Neural progenitor cell (in vitro differentiated cells): ENCODE results near the gene RPL22. TPM values are rescaled to one million over a fixed set of nuclear protein-coding genes. Genes with fewer than 3 reads are reported as not detected.

ENCODE experiments used
- DNase-seq: peaks from one replicate; pipeline ENCODE4 v3.0.0-alpha.2; 2016; ENCODE audit warnings: low spot score
- H2AFZ ChIP-seq: fragments of 200-600 bp; sonication (generic); replicated peaks from 2 replicates; pipeline ENCODE4 v1.6.1; 2016; ENCODE audit warnings: antibody characterized with exemption
- H3F3A ChIP-seq: fragments of 200-600 bp; sonication (generic); 2 replicates; pipeline ENCODE4 v1.6.1; 2016; ENCODE audit warnings: antibody characterized with exemption, low read depth
- H3K27ac ChIP-seq: fragments of 200-600 bp; sonication (generic); 2 replicates; pipeline ENCODE4 v1.5.1; 2016; ENCODE audit warnings: mild to moderate bottlenecking
- H3K27me3 ChIP-seq: fragments of 200-600 bp; sonication (generic); 2 replicates; pipeline ENCODE4 v1.6.1; 2016; ENCODE audit warnings: mild to moderate bottlenecking, moderate library complexity
- H3K36me3 ChIP-seq: fragments of 200-600 bp; sonication (generic); 2 replicates; pipeline ENCODE4 v1.5.1; 2016
- H3K4me1 ChIP-seq: fragments of 200-600 bp; sonication (generic); 2 replicates; pipeline ENCODE4 v1.6.1; 2016; ENCODE audit warnings: mixed run types
- H3K4me2 ChIP-seq: fragments of 200-600 bp; sonication (generic); 2 replicates; pipeline ENCODE4 v1.6.1; 2016
- H3K4me3 ChIP-seq: fragments of 200-600 bp; sonication (generic); 2 replicates; pipeline ENCODE4 v1.5.1; 2016
- H3K79me2 ChIP-seq: fragments of 200-600 bp; sonication (generic); 2 replicates; pipeline ENCODE4 v1.6.1; 2016; ENCODE audit warnings: low read depth
- H3K9ac ChIP-seq: fragments of 200-600 bp; sonication (generic); 2 replicates; pipeline ENCODE4 v1.6.1; 2016
- H3K9me3 ChIP-seq: fragments of 200-600 bp; sonication (generic); 2 replicates; pipeline ENCODE4 v1.5.1; 2016; ENCODE audit warnings: low read depth
- H4K20me1 ChIP-seq: fragments of 200-600 bp; sonication (generic); 2 replicates; pipeline ENCODE4 v1.6.1; 2016; ENCODE audit warnings: low read depth
- H3K27ac Mint-ChIP-seq: 3 replicates; pipeline ENCODE4 v1.8.0; 2021; ENCODE audit warnings: mixed read lengths
- H3K27me3 Mint-ChIP-seq: 2 replicates; pipeline ENCODE4 v1.8.0; 2022; ENCODE audit warnings: low read depth, mild to moderate bottlenecking, inconsistent platforms, moderate library complexity, mixed read lengths; ENCODE audit not compliant: insufficient read depth
- H3K36me3 Mint-ChIP-seq: 3 replicates; pipeline ENCODE4 v1.8.0; 2021; ENCODE audit warnings: mixed read lengths
- H3K4me1 Mint-ChIP-seq: 3 replicates; pipeline ENCODE4 v1.8.0; 2021; ENCODE audit warnings: mixed read lengths
- H3K4me3 Mint-ChIP-seq: 3 replicates; pipeline ENCODE4 v1.8.0; 2021; ENCODE audit warnings: mild to moderate bottlenecking, moderate library complexity, mixed read lengths
- H3K9me3 Mint-ChIP-seq: 3 replicates; pipeline ENCODE4 v1.8.0; 2020; ENCODE audit warnings: mixed read lengths
- CTCF ChIP-seq: fragments of 200-600 bp; sonication (generic); IDR thresholded peaks from 2 replicates; pipeline ENCODE4 v1.5.1; 2017; ENCODE audit warnings: antibody characterized with exemption, mild to moderate bottlenecking
- EZH2 ChIP-seq: fragments of 200-600 bp; sonication (generic); IDR thresholded peaks from 2 replicates; pipeline ENCODE4 v1.6.1; 2017; ENCODE audit warnings: antibody characterized with exemption, mild to moderate bottlenecking, moderate library complexity
- EZH2phosphoT487 ChIP-seq: fragments of 200-600 bp; sonication (generic); IDR thresholded peaks from 2 replicates; pipeline ENCODE4 v1.6.1; 2017; ENCODE audit warnings: antibody characterized with exemption
- total RNA-seq: library from RNA; depleted of rRNA; stranded (reverse); fragments of >200 nt; gene quantifications from 2 replicates; pipeline ENCODE4 v1.2.3, GENCODE V29; 2015; ENCODE audit warnings: low replicate concordance

RPL22 gene
- total RNA-seq, 1 donor from 2014 or later: 410 TPM

GRCh38 chr1:6136516-6137220, 62.7 kb downstream of the RPL22 start:
- no peaks in the 10 kb centered on the region for H3K4me1 Mint-ChIP-seq

More at GRCh38 chr1:6136516-6137220, 62.7 kb downstream of the RPL22 start:
- Mint-ChIP-seq H3K36me3 (no peaks in the 10 kb centered on the region), H3K4me3 (no peak overlapping the region), H3K9me3 (peaks cover 10% of the 10 kb centered on the region), H3K27ac (no peak overlapping the region), H3K27me3 (peaks cover 4% of the 10 kb centered on the region)
- Histone ChIP-seq H4K20me1 (no peaks in the 10 kb centered on the region), H3K4me1 (no peaks in the 10 kb centered on the region), H3K27ac (no peak overlapping the region), H3K27me3 (no peaks in the 10 kb centered on the region), H3K9me3 (no peaks in the 10 kb centered on the region), H3K9ac (no peak overlapping the region), H3K4me3 (no peak overlapping the region), H2AFZ (no peak overlapping the region), H3K79me2 (no peaks in the 10 kb centered on the region), H3K4me2 (no peak overlapping the region), H3F3A (no peaks in the 10 kb centered on the region), H3K36me3 (no peaks in the 10 kb centered on the region)
- TF ChIP-seq EZH2phosphoT487 (no peak), CTCF (no peak), EZH2 (no peak)
- DNase-seq: no peak

Other genes starting within 250 kb of the RPL22 start
- 8.9 and 13.0 TPM in 2 replicates for gene NPHP4, start 207.2 kb downstream of the RPL22 start, total RNA-seq
- gene KCNAB2, start 153.7 kb downstream of the RPL22 start, total RNA-seq: 2.2 and 8.5 TPM in 2 replicates
- 0.17 and 0.22 TPM in 2 replicates for gene CHD5, start 19.3 kb downstream of the RPL22 start, total RNA-seq
- gene RNF207, start 6.5 kb upstream of the RPL22 start, total RNA-seq: 3.1 and 5.9 TPM in 2 replicates
- gene ICMT, start 36.4 kb upstream of the RPL22 start, total RNA-seq: 88.4 and 118 TPM in 2 replicates
- gene HES3, start 44.6 kb upstream of the RPL22 start, total RNA-seq: 5.5 and 22.2 TPM in 2 replicates
- gene GPR153, start 61.5 kb upstream of the RPL22 start, total RNA-seq: 8.4 and 27.3 TPM in 2 replicates
- gene ACOT7, start 194.2 kb upstream of the RPL22 start, total RNA-seq: 19.6 and 44.9 TPM in 2 replicates
- 0.04 and 0.22 TPM in 2 replicates for gene HES2, start 220.3 kb upstream of the RPL22 start, total RNA-seq
- 7.1 and 11.0 TPM in 2 replicates for gene ESPN, start 225.2 kb upstream of the RPL22 start, total RNA-seq